Activated CD8-positive, alpha-beta memory T cell treated with anti-CD3 and anti-CD28 coated beads for 48 hours (primary cell): ENCODE results near the gene NUP35.

Source experiments
- DNase-seq, 3 experiments: peaks; one replicate each; pipeline ENCODE4 v3.0.0-alpha.2; 2020; ENCODE audit warnings: low read depth in 2 of 3, low spot score in 2 of 3

NUP35 gene, protein sequence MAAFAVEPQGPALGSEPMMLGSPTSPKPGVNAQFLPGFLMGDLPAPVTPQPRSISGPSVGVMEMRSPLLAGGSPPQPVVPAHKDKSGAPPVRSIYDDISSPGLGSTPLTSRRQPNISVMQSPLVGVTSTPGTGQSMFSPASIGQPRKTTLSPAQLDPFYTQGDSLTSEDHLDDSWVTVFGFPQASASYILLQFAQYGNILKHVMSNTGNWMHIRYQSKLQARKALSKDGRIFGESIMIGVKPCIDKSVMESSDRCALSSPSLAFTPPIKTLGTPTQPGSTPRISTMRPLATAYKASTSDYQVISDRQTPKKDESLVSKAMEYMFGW

DNA sequence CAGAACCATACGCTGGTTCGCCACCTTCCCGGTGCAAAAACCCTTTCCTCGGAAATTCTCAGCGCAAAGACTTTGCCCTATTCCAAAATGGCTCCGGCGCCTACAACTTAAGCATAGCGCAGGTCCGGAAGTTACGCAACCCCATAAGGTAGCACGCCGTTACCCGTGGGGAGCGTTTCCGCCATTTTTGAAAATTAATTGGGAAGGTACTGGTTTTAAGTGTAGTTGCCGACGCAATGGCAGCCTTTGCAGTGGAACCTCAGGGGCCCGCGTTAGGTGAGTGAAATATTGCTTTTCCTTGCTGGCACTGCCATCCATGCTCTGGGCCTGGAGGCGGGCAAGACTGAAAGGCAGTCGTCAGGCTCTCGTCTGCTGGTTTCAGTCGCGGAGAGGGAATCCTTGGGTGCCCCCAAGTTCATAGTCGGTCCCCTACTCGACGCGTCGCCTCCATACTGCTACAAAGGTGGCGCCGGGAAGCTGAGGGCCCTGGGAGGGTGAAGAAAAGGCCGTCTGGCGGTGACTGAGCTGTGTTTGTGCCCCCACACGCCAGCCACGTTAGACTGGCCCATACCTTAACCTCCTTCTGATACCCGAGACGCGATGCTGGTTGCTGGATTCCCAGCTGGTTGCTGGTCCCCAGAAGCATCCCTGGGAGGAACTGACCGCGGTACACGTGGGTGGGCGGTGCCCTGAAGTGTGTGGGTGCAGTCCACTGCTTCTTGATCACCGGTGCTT is at the start of gene NUP35:
NUP35 (plus strand) TSS at position 222 of the 735 bp plus-strand sequence; CDS start at position 237, 15 bp downstream.
- DNase-seq = peak; percentile 45 to 74 (median 60)

DNA sequence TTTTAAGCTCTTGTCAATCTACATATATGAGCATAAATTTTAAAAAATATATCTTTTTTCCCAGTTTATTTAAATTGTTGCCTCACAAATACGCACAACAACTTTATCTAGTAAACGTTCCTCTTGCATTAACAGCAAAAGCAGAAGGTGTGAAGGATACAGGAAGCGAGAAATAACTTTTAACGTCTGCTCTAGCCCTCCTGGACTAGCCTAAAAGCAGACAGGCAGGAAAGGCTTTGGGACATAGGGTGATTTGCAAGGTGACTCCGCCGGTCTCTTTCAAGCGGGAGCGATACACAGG is 46.1 kb upstream of the NUP35 start:
- DNase-seq = no peak

DNA sequence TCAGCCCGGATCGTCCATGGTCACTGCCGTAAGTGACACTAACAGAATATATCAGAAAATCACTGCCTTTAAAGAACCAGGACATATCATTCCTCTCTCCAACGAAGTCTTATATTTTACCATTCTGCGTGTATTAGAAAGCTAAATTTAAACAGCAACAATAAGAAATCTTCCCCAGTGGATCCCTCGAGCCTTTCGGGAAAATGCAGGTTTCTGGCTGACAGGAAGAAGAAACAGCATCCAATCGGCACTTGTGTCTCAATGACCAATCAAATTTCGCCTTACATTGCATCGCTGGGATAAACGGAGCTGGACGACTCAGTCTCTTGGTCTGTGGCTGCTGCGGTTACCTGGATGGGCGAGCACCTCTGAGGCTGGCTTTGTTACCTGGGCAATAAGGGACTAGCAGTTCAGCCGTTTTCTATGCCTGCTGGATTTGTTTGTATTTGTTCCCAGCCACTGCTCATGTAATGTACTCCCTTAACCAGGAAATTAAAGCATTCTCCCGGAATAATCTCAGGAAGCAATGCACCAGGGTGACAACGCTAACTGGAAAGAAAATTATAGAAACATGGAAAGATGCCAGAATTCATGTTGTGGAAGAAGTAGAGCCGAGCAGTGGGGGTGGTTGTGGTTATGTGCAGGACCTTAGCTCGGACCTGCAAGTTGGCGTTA is 45.6 kb upstream of the NUP35 start, which contains the start of gene DUSP19:
DUSP19 (plus strand) TSS at position 284 of the 675 bp plus-strand sequence; CDS start at position 471, 187 bp downstream.
- peak; percentile 54 to 92 (median 73) for DNase-seq

DNA sequence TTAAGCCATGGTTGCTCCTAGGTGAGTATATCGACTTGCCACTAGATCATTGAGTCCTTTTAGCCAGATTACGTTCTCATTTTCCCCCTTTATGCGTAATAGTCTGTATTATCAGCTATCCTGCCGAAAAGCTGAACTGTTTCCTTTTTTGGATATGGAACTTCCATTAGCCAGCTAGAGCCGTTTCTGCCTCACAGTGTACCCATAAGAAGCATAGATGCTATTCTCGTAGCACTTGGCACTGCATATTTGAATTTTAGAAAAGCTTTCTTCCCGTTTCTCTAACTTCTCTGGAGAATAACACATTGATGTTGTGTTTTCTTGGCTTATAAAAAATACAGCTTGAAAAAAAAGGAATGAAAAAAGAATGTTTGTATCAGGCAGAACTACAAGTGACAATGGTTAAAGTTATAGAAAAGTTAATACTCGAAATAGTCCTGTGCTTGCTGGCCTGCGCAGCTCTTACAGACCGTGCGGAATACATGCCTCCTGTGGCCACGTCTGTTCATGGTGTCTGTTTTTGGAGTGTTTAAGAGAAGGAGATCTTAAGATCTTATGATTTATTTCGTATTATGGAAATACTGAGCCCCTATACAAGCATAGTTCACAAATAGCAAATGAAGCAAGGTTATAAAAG is 45.0 kb upstream of the NUP35 start:
- DNase-seq = no peak

DNA sequence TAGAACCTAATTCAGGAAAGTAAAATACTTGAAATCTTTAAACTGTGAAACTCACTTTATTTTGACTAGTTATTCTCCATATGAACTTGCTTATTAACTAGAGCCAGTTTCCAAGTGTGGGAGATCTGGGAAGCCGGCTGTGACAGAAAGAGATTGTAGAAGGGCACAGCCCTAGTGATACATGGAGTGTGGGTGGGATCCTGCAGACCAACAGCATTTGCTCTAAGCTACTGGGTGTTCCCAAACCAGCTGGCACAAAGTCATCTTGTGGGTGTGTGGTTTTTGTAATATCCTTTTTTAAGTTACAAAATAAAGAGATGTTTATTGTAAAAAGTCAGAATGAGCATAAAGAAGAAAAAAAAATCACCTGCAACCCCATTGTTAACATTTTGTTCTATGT is 42.3 kb upstream of the NUP35 start:
- DNase-seq = no peak

DNA sequence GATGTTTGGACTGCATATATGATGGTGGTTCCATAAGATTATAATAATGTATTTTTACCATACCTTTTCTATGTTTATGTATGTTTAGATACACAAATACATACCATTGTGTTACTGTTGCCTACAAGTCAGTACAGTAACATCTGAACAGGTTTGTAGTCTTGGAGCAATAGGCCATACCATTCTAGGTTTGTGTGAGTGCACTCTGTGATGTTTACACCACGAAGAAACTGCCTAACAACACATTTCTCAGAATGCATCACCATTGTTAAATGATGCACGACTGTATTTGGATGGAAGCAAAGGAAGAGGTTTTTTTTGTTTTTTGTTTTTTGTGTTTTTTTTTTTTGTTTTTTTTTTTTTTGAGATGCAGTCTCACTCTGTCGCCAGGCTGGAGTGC is 36.2 kb upstream of the NUP35 start:
- no peak for DNase-seq

DNA sequence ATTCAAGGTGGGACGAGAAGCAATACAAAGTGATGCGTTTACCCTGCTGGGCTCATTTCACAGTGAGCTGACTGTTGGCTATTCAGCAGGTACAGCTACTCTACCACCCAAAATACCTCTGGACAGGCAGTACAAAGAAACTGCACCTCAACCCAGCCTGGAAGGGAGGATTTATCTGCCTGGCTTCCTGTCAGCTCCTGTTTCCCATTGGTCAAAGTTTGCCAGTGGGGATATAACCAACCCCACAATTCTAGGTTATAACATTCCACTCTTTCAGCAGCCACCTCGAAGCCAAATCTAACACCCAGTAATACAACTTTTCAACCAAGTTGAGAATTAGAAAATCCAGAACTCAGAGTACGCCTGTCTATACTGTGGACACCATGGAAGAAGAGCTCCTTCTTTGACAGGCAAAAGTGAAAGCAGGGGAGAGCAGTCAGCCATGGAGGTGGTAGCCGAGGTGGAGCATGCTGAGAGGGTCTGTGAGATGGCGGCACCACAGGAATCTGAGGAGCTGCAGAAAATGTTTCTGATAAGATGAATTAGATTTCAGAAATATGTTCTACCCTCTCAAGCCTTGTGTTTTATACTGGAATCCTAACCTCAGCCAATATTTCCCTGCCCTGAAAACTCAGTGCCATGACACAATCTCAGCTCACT is 34.9 kb upstream of the NUP35 start:
- DNase-seq = no peak

DNA sequence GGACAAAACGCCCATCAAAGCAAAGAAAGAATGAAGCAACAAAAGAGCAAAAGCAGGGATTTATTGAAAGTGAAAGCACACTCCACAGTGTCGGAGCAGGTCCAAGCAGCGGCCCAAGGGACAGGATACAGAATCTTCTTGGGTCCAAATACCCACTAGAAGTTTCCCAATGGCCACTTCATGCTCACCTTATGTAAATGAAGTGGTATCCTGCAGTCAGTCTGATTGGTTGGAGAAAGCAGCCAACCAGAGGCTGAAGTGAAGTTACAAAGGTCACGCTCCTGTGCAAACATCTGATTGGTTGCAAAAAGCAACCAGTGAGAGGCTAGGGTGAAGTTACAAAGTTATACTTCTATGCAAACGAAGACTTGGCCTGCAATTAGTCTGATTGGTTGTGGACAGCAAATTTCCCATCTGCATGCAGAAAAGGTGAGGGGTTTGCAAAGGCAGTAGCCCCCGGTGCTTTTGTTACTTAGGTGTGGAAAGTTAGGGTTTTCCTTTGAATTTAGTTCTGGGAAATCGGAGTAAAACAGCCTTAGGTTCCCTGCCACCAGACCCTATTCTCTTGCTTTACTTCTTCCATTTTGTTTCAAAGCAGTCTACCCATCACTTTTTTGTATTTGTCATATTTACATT is 32.8 kb upstream of the NUP35 start:
- DNase-seq = no peak

DNA sequence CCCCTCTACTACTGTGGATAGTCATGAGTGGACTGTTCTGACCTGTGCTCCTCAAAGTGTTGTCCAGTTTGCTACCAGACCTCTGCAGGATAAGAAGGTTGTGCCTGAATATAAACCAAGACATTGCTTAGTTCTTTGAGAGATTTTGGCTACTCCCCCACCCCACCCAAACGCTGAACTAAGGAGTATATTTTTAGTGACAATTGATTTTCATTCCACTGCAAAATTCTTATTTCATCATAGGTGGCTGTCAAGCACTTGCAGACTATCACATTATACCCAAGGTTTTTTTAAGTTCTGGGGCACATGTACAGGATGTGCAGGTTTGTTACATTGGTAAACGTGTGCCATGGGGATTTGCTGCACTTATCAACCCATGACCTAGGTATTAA is 32.3 kb upstream of the NUP35 start:
- no peak for DNase-seq

DNA sequence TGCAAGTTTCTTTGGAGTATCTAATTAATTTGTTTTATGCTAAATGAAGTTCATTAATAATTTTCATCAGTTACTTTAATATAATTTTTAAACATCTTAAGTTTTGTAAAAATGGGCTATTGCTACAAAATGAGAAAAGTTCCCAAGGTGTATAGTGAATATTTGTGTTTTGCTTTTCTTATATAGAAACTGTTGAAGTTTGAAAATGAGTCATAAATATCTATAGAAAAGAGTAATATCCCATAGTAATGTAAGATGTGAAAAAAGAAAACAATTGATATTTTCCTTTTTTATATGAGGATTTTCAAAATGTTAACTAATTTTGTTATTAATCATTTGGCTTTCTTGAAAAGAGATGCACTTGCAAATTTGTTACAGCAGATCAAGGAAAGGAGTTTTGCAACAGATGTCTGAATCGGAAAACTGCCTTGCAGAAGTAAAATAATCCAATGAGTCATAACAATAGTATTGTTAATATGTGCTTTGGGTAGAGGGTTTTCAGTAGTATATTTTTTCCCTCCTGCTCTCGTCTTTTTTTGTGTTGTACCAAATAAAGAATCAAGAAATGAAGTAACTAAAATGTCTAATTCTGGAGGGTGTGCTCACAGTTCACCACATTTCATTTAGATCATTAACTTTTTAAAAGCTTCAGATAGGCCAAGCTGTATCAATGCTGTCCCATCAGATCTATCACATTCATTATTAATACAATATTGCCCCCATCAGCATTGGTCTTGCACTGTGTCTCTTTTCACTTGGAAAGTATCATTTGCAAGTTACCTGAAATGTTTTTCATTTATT is 30.2 kb upstream of the NUP35 start:
- DNase-seq = no peak

DNA sequence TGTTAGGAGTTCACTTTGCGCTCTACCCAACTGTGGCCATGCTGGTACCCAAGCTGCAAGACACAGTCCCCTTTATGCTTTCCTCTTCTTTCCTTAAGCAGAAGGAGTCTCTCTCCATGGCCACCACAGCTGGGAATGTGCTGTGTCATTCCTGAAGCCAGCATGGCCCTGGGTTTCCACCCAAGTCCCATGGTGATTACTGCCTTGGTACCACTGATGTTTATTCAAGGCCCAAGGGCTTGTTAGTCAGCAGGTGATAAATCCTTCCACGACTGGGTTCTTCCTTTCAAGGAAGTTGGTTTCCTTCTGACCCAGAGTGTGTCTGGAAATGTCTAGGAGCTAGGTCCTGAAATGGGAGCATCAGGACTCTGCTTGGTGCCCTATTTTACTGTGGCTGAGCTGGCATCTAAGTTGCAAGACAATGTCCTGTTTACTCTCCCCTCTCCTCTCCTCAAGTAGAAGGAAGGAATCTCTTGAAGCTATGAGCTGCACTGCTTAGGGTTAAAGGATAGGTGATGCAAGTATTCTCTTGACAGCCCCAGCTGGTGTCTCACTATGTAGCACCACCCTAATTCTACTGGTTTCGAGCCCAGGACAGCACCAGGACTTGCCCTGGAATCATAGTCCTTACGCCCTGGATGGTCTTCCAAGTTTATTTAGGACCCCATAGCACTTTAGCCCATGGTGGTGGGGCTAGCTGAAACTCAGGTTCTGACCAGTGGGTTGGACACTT is 18.7 kb upstream of the NUP35 start:
- DNase-seq = no peak

DNA sequence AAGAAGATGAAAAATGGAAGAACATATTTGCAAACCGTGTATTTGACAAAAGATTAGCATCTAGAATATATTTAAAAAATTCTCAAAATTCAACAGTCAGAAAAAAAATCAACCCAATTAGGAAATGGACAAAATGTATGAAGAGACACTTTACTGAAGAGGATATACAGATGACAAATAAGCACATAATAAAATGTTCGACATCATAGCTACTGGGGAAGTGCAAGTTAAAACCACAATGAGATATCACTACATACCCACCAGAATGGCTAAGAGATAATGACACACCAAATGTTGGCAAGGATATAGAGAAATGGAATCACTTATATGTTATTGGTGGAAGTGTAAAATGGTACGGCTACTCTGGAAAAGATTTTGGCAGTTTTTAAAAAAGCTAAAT is 11.7 kb upstream of the NUP35 start:
- DNase-seq = no peak

DNA sequence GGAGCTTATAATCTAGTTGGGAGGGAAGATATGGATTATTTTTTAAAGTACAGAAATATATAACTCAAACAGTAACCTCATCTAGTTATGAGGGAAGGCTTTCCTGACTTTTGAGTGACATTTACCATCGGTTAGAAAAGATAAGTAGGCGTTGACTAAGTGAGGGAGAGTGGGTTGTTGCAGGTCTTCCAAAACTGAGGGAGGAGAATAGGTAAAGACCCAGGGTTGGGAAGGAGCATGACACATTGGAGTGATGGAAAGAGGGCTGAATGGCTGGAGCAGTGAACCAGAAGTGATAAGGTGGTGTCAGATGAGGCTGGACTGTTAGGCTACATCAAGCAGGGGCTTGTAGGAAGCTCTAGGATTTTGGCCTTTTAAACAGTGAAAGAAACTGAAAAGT is 10.6 kb upstream of the NUP35 start:
- DNase-seq = no peak

DNA sequence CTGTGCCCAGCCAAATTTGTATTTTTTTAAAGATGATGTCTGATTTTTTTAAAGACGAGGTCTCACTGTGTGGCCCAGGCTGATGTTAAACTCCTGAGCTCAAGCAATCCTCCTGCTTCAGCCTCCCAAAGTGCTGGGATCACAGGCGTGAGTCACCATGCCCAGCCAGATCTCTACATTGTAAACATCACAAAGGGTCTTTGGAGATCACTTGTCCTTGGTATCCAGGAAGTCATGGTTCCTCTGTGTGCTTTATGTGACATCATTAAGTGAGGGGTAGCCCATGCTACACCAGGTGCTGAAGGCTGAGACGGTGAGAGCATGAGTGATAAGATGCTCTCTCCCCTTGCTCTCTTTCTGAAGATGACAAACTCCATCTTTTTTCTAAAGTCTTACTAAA is 7.0 kb upstream of the NUP35 start:
- no peak for DNase-seq

DNA sequence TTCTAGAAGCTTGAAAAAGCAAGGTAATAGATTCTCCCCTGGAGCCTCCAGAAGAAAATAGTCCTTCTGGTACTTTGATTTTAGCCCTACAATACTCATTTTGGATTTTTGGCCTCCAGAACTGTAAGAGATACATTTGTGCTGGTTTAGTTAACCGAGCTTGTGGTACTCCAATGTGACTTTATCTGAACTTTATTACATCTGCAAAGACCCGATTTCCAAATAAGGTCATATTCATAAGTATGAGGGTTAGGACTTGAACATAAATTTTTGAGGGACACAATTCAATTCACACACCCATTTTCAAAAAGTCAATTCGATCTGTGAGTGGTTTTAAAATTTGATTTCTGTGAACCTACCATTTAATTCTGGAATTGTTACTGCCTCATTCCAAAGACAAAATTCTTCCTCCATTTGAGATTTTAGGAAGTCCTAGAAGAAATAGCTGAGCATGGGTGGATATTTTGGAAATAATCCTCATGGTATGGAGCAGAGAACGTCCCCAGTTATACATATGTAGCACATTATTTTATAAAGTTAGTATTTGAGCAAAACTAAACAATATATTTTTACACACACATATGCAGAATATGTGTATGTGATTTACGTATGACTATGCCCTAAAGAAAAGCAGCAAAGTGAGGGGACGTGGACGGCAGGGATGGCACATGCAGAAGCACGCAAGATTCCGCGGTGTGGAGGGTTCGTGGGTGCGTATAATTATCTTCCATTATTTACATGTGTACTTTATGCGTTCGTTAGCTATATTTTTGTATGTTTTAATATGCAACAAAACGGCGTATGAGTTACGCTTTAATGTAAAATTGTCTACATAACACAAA is 905 bp upstream of the NUP35 start:
- DNase-seq = no peak

DNA sequence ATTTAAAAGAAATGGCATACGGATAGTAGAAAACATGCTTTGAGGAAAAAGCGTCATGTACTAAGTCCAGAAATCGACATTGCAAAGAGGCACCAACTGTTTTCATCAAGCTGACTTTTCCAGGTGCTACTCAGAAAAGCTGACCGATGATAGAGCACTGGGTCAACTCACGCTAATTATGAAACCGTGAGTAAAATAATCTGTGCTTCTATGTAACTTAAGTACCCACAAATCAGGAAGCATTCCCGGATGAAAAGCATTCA is 353 bp upstream of the NUP35 start:
- DNase-seq = no peak

DNA sequence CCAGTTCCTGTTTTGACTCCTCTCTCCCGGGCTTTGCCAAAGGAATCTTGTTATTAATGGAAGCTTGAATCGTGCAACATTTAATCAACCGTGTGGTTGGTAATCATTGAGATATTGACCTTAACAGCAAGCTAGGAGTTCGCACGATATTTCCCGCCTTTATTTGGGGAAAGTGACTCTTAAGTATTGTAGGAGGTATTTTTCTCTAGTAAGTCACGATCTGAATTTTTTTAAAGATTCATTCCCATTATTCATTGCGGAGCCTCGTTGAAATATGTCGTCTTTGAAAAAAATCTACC is 663 bp downstream of the NUP35 start:
- DNase-seq = no peak

DNA sequence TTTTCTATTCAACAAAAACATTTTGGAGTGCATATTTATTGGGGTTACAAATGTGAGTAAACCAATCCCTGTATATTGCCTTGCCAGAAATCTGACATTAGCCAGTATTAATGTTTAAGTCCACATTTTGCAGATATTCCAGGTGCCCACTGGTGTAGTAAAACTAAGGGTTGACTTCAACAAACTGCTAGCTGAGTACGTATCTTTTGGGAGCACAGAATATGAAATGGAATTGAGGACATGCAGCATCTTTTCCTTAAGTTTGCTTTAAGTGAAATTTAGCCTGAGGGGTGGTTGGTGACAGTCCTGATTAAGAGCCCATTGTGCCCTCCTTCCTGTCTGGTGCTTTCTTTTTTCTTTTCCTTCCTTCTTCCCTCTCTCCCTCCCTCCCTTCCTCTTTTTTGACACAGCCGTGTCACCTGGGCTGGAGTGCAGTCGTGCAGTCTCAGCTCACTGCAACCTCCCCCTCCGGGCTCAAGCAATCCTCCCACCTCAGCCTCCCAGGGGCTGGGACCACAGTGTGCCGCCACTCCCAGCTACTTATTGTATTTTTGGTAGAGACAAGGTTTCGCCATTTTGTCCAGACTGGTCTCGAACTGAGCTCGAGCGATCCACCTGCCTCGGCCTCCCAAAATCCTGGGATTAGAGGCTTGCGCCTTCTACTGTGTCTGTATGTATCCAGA is 1.6 kb downstream of the NUP35 start:
- DNase-seq = no peak
